GM21825 (cell line): Measurements from ENCODE around the gene SORCS2.

ENCODE experiments used
- ATAC-seq: cut with Tn5 transposase; IDR thresholded peaks from one replicate; pipeline ENCODE4 v1.9.1; 2021; ENCODE audit warnings: mild to moderate bottlenecking, moderate library complexity; ENCODE audit not compliant: unreplicated experiment

Gene SORCS2

DNA sequence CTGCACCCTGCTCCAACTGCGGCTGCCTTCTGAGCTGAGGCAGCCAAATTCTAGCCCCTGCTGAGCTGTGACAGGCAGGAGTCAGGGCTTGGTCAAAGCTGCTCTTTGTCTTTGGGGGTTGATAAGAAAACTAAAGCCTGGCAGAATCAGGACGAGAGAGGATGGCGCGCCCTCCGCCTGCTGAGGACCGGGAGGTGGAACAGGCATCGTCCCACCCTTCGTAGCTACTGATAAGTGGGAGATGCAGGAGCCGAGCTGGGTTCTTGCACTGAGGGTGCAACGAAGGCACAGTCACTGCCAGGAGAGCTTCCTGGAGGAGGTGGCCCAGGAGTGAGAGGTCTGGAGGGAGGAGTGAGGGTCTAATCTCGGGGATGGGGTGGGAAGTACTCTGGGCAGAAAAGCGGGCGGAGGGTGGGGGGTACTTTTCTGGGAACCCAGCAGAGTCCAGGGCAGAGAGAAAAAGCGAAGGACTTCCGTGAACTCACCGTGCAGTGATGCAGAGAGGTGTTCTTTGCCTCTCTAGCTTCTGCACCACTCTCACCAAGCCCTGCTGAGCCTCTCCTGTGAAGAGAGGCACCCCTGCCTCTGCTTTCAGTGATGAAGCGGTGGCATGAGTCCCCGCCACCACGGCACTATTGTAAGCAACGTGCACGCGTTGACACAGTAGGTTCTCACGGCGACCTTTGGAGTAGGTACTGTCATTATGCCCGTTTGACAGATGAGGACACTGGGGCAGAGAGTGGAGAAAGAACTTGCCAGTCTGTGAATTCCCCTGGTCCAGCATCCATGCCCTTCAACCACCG is 107.8 kb downstream of the SORCS2 start:
- ATAC-seq, result no peak

DNA sequence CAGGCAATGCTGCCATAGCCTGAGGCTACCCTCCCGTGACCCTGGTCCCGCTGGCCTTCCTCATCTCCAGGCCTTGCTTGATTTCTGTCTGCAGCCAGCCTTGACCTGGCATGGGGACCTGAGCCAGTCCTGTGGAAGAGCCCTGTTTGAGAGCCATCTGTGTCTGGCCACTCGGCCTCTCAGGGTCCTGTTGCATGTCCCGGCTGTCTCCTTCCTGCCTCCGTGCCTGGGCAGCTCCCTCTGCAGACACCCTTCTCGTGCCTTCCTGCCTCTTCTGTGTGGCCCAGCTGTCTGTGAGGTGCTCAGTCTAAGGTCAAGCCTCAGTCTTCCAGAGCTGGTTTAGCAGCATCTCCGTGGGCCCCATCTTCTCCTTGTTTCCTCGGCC is 108.4 kb downstream of the SORCS2 start:
- no peak for ATAC-seq

GRCh38 chr4:7301126-7301785 is 108.9 kb downstream of the SORCS2 start:
- ATAC-seq, result no peak

- ATAC-seq, result no peak
These were observed 109.7 kb downstream of the SORCS2 start for GRCh38 chr4:7301846-7302630.

GRCh38 chr4:7302781-7303404 is 110.6 kb downstream of the SORCS2 start:
- no peak for ATAC-seq

DNA sequence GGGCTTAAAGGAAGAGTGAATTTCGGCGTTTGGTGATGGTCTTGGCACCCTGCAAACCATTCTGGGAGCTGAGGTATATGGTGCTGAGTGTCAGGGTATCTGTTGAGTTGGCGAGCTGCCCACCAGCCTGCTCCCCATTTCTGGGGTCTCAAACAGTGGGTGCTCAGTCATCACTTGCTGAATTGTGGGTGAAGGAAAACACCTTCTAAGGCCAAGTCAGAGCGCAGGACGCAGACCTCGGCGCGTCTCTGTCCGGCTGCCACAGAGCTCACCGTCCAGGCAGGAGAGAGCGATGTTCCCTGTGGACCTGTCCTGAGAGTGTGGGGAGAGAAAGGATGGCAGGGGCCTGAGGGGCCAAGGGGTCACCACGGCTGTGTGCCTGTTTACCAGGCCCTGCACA is 111.2 kb downstream of the SORCS2 start:
- no peak for ATAC-seq

- ATAC-seq, result no peak
These were observed 112.1 kb downstream of the SORCS2 start for GRCh38 chr4:7304436-7304835.

- ATAC-seq, result no peak
These were observed 114.0 kb downstream of the SORCS2 start for GRCh38 chr4:7306021-7306965.

DNA sequence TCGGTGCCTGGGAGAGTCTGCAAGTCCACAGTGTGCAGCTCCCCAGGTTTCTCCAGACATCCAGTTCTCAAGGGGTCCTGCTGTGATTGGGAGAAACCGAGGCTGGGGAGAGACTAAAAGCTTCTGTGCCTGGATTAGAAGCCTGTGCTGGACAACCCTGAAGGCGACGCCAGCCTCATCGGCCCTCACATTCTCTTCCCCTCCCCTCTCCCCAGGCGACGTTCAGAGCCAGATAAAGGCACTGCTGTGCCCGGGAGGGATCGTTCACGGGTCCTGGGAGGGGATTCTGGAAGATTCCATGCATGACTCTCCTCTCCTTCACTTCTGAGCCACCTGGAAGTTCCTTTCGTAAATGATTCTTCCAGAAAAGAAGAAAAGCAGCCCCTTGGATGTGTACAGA is 114.6 kb downstream of the SORCS2 start:
- no peak for ATAC-seq

- ATAC-seq, result no peak
These were observed 115.2 kb downstream of the SORCS2 start for GRCh38 chr4:7307394-7308099.

- ATAC-seq, result no peak
These were observed 116.8 kb downstream of the SORCS2 start for GRCh38 chr4:7309181-7309580.

GRCh38 chr4:7309636-7310390 is 117.5 kb downstream of the SORCS2 start:
- ATAC-seq, result no peak

- ATAC-seq, result no peak
These were observed 118.1 kb downstream of the SORCS2 start for GRCh38 chr4:7310451-7310850.

GRCh38 chr4:7311205-7311604 is 118.9 kb downstream of the SORCS2 start:
- ATAC-seq, result no peak

DNA sequence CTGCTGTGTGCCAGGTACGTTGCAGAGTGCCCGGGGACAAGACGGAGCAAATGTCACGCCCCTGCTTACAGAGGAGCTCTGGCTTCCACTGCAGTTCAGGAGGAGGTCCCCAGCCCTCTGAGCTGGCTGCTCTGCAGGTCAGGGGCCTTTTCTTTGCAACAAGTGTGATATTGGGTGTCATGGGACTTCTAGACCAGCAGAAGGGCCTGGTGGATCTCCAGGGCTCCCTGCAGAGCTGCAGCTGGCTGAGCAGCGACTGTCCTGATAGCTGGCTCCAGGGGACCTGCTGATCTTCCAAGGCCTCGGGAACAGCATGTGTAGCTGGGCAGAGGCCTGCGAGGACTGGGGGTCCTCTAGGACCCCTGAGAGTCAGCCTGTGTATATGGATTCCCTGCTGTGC is 120.4 kb downstream of the SORCS2 start:
- no peak for ATAC-seq

DNA sequence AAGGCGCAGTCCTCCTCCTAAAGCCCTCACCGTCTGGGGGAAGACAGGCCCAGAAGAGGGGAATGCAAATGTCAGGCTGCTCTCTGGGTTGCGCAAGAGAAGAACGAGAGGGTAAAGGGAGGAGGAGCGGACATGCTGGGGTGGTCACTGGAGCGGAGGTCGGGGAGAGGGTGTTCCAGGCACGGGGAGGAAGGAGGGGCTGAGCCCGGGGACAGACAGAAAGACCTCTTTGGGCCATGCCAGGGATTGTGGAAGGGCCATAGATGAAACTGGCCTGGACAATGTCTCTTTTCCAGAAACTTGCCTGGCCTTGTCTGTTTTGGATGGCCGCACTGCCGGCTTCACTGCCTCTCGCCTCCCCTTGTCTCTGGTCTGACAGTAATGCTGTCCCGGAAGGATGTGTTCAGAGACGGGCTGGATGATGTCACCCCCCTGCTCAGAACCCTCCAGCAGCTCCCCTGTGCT is 121.0 kb downstream of the SORCS2 start:
- ATAC-seq, result no peak

DNA sequence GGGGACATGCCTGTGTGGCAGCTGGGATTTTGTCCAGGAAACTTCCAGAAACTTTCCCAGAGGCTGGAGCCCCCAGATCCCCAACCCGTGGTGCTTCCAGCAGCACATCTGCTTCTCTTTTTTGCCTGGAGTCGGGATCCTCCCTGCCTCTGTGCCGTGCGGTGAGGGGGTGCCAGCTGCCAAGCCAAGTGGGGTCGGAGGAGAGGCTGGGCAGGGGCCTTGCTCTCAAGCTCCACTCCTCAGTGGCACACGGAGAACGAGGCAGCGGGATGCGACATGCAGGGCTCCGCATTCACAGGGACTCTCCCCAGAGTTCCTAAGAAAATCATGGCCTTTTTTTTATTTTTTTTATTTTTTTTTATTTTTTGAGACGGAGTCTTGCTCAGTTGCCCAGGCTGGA is 121.7 kb downstream of the SORCS2 start:
- ATAC-seq, result no peak

GRCh38 chr4:7315286-7315685 is 122.9 kb downstream of the SORCS2 start:
- ATAC-seq, result no peak

DNA sequence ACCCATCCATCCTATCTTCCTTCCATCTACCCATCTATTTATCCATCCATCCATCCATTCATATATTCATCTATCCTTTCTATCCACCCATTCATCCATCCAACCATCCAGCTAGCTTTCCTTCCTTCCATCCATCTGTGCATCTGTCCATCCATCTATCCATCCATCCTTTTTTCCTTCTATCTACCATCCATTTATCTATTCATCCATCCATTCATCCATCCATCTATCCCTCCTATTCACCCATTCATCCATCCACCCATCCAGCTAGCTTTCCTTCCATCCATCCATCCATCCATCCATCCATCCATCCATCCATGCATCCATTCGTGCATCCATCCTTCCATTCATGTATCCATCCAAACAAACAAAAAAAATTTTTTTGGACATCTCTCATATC is 123.6 kb downstream of the SORCS2 start:
- ATAC-seq, result no peak
